WTC11 (cell line): Measurements from ENCODE around the gene PROCA1. TPM values are rescaled to one million over a fixed set of nuclear protein-coding genes. Genes with fewer than 3 reads are reported as not detected.

Source experiments
- ATAC-seq: fragments of 200-7000 bp; cut with Tn5 transposase; 2 replicates; pipeline ENCODE4 v1.10.0; 2021; ENCODE audit warnings: mild to moderate bottlenecking, moderate library complexity
- CTCF ChIA-PET: fragments of 300-600 bp; sonication (Branson Sonifier 250); formaldehyde crosslinking; loops from one replicate; lab custom pipeline; 2021; ENCODE audit warnings: antibody characterized with exemption; lab: Charles Lee
- POLR2A ChIA-PET: fragments of 350-600 bp; sonication (Branson Sonifier 250); formaldehyde crosslinking; loops from one replicate; lab custom pipeline; 2021; ENCODE audit warnings: antibody characterized with exemption; lab: Charles Lee
- DNase-seq: peaks from one replicate; pipeline ENCODE4 v3.0.0; 2021; ENCODE audit warnings: low spot score
- H3K27ac Mint-ChIP-seq: 2 replicates; pipeline ENCODE4 v1.8.0; 2021; ENCODE audit warnings: mixed read lengths
- H3K27me3 Mint-ChIP-seq: 2 replicates; pipeline ENCODE4 v1.8.0; 2021; ENCODE audit warnings: low read depth, mild to moderate bottlenecking, moderate library complexity, mixed read lengths
- H3K36me3 Mint-ChIP-seq: 2 replicates; pipeline ENCODE4 v1.8.0; 2021; ENCODE audit warnings: mixed read lengths
- H3K4me1 Mint-ChIP-seq: 2 replicates; pipeline ENCODE4 v1.8.0; 2022; ENCODE audit warnings: mixed read lengths
- H3K4me3 Mint-ChIP-seq: 2 replicates; pipeline ENCODE4 v1.8.0; 2021; ENCODE audit warnings: mild to moderate bottlenecking, moderate library complexity, mixed read lengths
- H3K9me3 Mint-ChIP-seq: 2 replicates; pipeline ENCODE4 v1.8.0; 2021; ENCODE audit warnings: mixed read lengths
- E2F5 ChIP-seq: sonication (generic); formaldehyde crosslinking; IDR thresholded peaks from 2 replicates; pipeline ENCODE4 v1.8.1; 2022; ENCODE audit warnings: mild to moderate bottlenecking, moderate library complexity, missing genetic modification reagents
- ELF4 ChIP-seq: sonication (generic); formaldehyde crosslinking; IDR thresholded peaks from 2 replicates; pipeline ENCODE4 v1.8.1; 2022; ENCODE audit warnings: low read depth, mild to moderate bottlenecking, moderate library complexity, missing genetic modification reagents
- FOXP1 ChIP-seq: sonication (generic); formaldehyde crosslinking; IDR thresholded peaks from 2 replicates; pipeline ENCODE4 v1.8.0; 2022; ENCODE audit warnings: missing genetic modification reagents, mild to moderate bottlenecking, moderate library complexity, borderline replicate concordance
- FOXP4 ChIP-seq: sonication (generic); formaldehyde crosslinking; IDR thresholded peaks from 2 replicates; pipeline ENCODE4 v1.8.0; 2022; ENCODE audit warnings: mild to moderate bottlenecking, missing genetic modification reagents
- GRHL2 ChIP-seq: fragments of 250-450 bp; sonication (Bioruptor Pico); IDR thresholded peaks from 2 replicates; pipeline ENCODE4 v1.8.0; 2022; ENCODE audit warnings: mild to moderate bottlenecking, moderate library complexity; ENCODE audit not compliant: insufficient replicate concordance, severe bottlenecking
- HMGA2 ChIP-seq: fragments of 250-450 bp; sonication (Bioruptor Pico); IDR thresholded peaks from 2 replicates; pipeline ENCODE4 v1.4.0; 2021; ENCODE audit warnings: mild to moderate bottlenecking, moderate library complexity
- MAX ChIP-seq: sonication (generic); formaldehyde crosslinking; IDR thresholded peaks from 2 replicates; pipeline ENCODE4 v1.8.0; 2022; ENCODE audit warnings: mild to moderate bottlenecking, missing genetic modification reagents
- NFYB ChIP-seq: sonication (generic); formaldehyde crosslinking; conservative IDR thresholded peaks from 2 replicates; pipeline ENCODE4 v1.8.0; 2022; ENCODE audit warnings: low read depth, missing genetic modification reagents
- PREB ChIP-seq: sonication (generic); formaldehyde crosslinking; IDR thresholded peaks from 2 replicates; pipeline ENCODE4 v1.8.1; 2022; ENCODE audit warnings: mild to moderate bottlenecking, missing genetic modification reagents, moderate library complexity, borderline replicate concordance
- SMAD4 ChIP-seq: sonication (generic); formaldehyde crosslinking; IDR thresholded peaks from 2 replicates; pipeline ENCODE4 v1.8.0; 2022; ENCODE audit warnings: mild to moderate bottlenecking, missing genetic modification reagents
- SOX15 ChIP-seq: fragments of 250-450 bp; sonication (Bioruptor Pico); IDR thresholded peaks from 2 replicates; pipeline ENCODE4 v1.9.0; 2021; ENCODE audit warnings: mild to moderate bottlenecking
- SP1 ChIP-seq: sonication (generic); formaldehyde crosslinking; conservative IDR thresholded peaks from 2 replicates; pipeline ENCODE4 v1.8.1; 2022; ENCODE audit warnings: missing genetic modification reagents
- STAT6 ChIP-seq: sonication (generic); formaldehyde crosslinking; conservative IDR thresholded peaks from 2 replicates; pipeline ENCODE4 v1.8.1; 2023; ENCODE audit warnings: mild to moderate bottlenecking, low read depth, missing genetic modification reagents, moderate library complexity
- TEAD1 ChIP-seq: sonication (generic); formaldehyde crosslinking; IDR thresholded peaks from 2 replicates; pipeline ENCODE4 v1.8.0; 2022; ENCODE audit warnings: mild to moderate bottlenecking, missing genetic modification reagents
- USF2 ChIP-seq: sonication (generic); formaldehyde crosslinking; IDR thresholded peaks from 2 replicates; pipeline ENCODE4 v1.8.1; 2023; ENCODE audit warnings: mild to moderate bottlenecking, missing genetic modification reagents, moderate library complexity
- ZNF396 ChIP-seq: fragments of 250-450 bp; sonication (Bioruptor Pico); IDR thresholded peaks from 2 replicates; pipeline ENCODE4 v1.8.0; 2021; ENCODE audit warnings: mild to moderate bottlenecking, moderate library complexity, borderline replicate concordance
- ZNF416 ChIP-seq: fragments of 250-450 bp; sonication (Bioruptor Pico); IDR thresholded peaks from 2 replicates; pipeline ENCODE4 v1.9.0; 2021; ENCODE audit warnings: mild to moderate bottlenecking, inconsistent platforms
- ZNF423 ChIP-seq: fragments of 250-450 bp; sonication (Bioruptor Pico); IDR thresholded peaks from 2 replicates; pipeline ENCODE4 v2.1.2; 2022; ENCODE audit warnings: mild to moderate bottlenecking, moderate library complexity
- ZSCAN18 ChIP-seq: fragments of 250-450 bp; sonication (Bioruptor Pico); IDR thresholded peaks from 2 replicates; pipeline ENCODE4 v2.1.2; 2022; ENCODE audit warnings: mild to moderate bottlenecking, moderate library complexity
- total RNA-seq: library from RNA; stranded (reverse); gene quantifications from 3 replicates; pipeline ENCODE4 v1.2.3, GENCODE V29; 2021

PROCA1 gene
- total RNA-seq, 1 experiment from 2014 or later, result 28.4 TPM

- TF ChIP-seq ZNF416 (CRISPR knock-in tag) (no peak), TEAD1 (CRISPR knock-in tag) (no peak)
Observed at GRCh38 chr17:28759256-28759865, 47.7 kb upstream of the PROCA1 start (continued).

- DNase-seq, result no peak
- peaks cover 38% of the 10 kb centered on the region for H3K36me3 Mint-ChIP-seq
- no peaks in the 10 kb centered on the region for H3K27me3 Mint-ChIP-seq
- no peaks in the 10 kb centered on the region for H3K9me3 Mint-ChIP-seq
- ChIA-PET CTCF (no interaction called here), POLR2A (no interaction called here)
- H3K4me3 Mint-ChIP-seq, result no peak overlapping the region
- TF ChIP-seq NFYB (CRISPR knock-in tag) (0 out of 2 replicates have a peak, but pooled peaks have one; percentile 26), FOXP4 (0 out of 2 replicates have a peak, but pooled peaks have one; percentile 22), STAT6 (CRISPR knock-in tag) (no peak), USF2 (CRISPR knock-in tag) (no peak), SMAD4 (CRISPR knock-in tag) (no peak)
- no peak for ATAC-seq
- H3K27ac Mint-ChIP-seq, result 0 out of 2 replicates have a peak overlapping the region, but pooled peaks have one; percentile 49
- H3K4me1 Mint-ChIP-seq, result peaks cover 71% of the 10 kb centered on the region
Observed at GRCh38 chr17:28758411-28759121, 46.9 kb upstream of the PROCA1 start.

GRCh38 chr17:28756049-28756804 is 44.5 kb upstream of the PROCA1 start:
- H3K36me3 Mint-ChIP-seq, result peaks cover 42% of the 10 kb centered on the region
- DNase-seq (no peak), ATAC-seq (no peak)
- ChIA-PET CTCF (interaction anchor here (1.1 to 2.5 kb wide), 3 partner anchors 13 to 123 kb away, joined by 4 to 8 read pairs (median 7); partner anchors contain the start of gene TLCD1), POLR2A (interaction anchor here (0.7 to 1.2 kb wide), 3 partner anchors 14 to 92 kb away, joined by 3 to 4 read pairs (median 3); no protein-coding TSS in a partner anchor)
- H3K4me3 Mint-ChIP-seq, result no peak overlapping the region
- H3K27ac Mint-ChIP-seq, result peak overlapping the region; percentile 51
- no peaks in the 10 kb centered on the region for H3K9me3 Mint-ChIP-seq
- H3K27me3 Mint-ChIP-seq, result no peaks in the 10 kb centered on the region
- peaks cover 55% of the 10 kb centered on the region for H3K4me1 Mint-ChIP-seq
- TF ChIP-seq ZNF423 (CRISPR knock-in tag) (no peak), ELF4 (CRISPR knock-in tag) (no peak), FOXP1 (no peak), GRHL2 (no peak), HMGA2 (CRISPR knock-in tag) (no peak), PREB (no peak), ZSCAN18 (CRISPR knock-in tag) (no peak), E2F5 (CRISPR knock-in tag) (no peak), SP1 (CRISPR knock-in tag) (no peak), MAX (CRISPR knock-in tag) (no peak), ZNF396 (CRISPR knock-in tag) (no peak), SOX15 (CRISPR knock-in tag) (no peak), USF2 (CRISPR knock-in tag) (no peak)
